HCT116 (cell line): ENCODE data around the gene STAMBPL1. TPM values are rescaled to one million over a fixed set of nuclear protein-coding genes. Genes with fewer than 3 reads are reported as not detected.

Source experiments
- ATAC-seq: fragments of 200-7000 bp; cut with Tn5 transposase; 2 replicates; pipeline ENCODE4 v1.9.1; 2020; ENCODE audit warnings: mild to moderate bottlenecking, moderate library complexity
- BruUV-seq: library from RNA; stranded (reverse); fragments of 400-500 nt; replicated peaks from 2 replicates; lab custom pipeline; 2021; lab: Mats Ljungman, UMichigan
- CTCF ChIA-PET: fragments of 300-600 bp; sonication (Branson Sonifier 250); formaldehyde crosslinking; loops from one replicate; lab custom pipeline; 2021; ENCODE audit warnings: antibody characterized with exemption; lab: Charles Lee
- POLR2A ChIA-PET: fragments of 300-600, 350-600 bp; sonication (Branson Sonifier 250); formaldehyde crosslinking; loops from one replicate; lab custom pipeline; 2021; ENCODE audit warnings: antibody characterized with exemption; lab: Charles Lee
- RAD21 ChIA-PET, 2 experiments: fragments of 300-600 bp; sonication (Branson Sonifier 250); formaldehyde crosslinking; loops; one replicate each; lab custom pipeline; 2023; ENCODE audit warnings: low total read pairs in 2 of 2; ENCODE audit not compliant: uncharacterized antibody in 2 of 2, unreplicated experiment in 2 of 2, low non-redundant PET in 1 of 2; lab: Charles Lee
- DNase-seq: peaks from one replicate; pipeline ENCODE4 v3.0.0-alpha.2; 2010; ENCODE audit warnings: low read depth, low spot score
- H2AFZ ChIP-seq: fragments of 200-600 bp; shearing (Covaris generic), sonication (generic); 2 replicates; pipeline ENCODE4 v1.6.1; 2017; ENCODE audit warnings: low read depth, mixed run types, mixed read lengths, antibody characterized with exemption, low read length; ENCODE audit not compliant: poor library complexity, severe bottlenecking
- H3K27ac ChIP-seq: 2 replicates; pipeline ENCODE4 v1.5.1; 2012; ENCODE audit warnings: low read depth, low read length
- H3K27me3 ChIP-seq: fragments of 200-600 bp; sonication (generic); 2 replicates; pipeline ENCODE4 v1.6.1; 2016; ENCODE audit warnings: mixed run types, low read length, mixed read lengths; ENCODE audit not compliant: insufficient read depth
- H3K36me3 ChIP-seq, 2 experiments: fragments of 200-500 bp in 1 of 2; fragments of 200-600 bp in 1 of 2; sonication (Bioruptor generic) in 1 of 2; sonication (generic) in 1 of 2; 2 replicates each; pipeline versions ENCODE4 v1.5.1 to v1.6.1; 2014 to 2016; ENCODE audit warnings: low read length in 2 of 2, inconsistent platforms in 1 of 2, mixed read lengths in 1 of 2, mixed run types in 1 of 2; ENCODE audit not compliant: insufficient read depth in 2 of 2, control insufficient read depth in 1 of 2
- H3K4me1 ChIP-seq, 2 experiments: fragments of 200-600 bp in 1 of 2; sonication (generic) in 1 of 2; 2 replicates each; pipeline versions ENCODE4 v1.5.1 to v1.6.1; 2012 to 2017; ENCODE audit warnings: low read length in 2 of 2, inconsistent platforms in 1 of 2, mild to moderate bottlenecking in 1 of 2, mixed read lengths in 1 of 2, mixed run types in 1 of 2, moderate library complexity in 1 of 2; ENCODE audit not compliant: insufficient read depth in 2 of 2, control insufficient read depth in 1 of 2
- H3K4me2 ChIP-seq: fragments of 200-600 bp; sonication (generic); 2 replicates; pipeline ENCODE4 v1.6.1; 2017; ENCODE audit warnings: mixed run types, low read length, mixed read lengths
- H3K4me3 ChIP-seq, 2 experiments: fragments of 200-600 bp in 1 of 2; sonication (generic) in 1 of 2; replicated peaks in 1 of 2; 2 replicates each; pipeline ENCODE4 v1.5.1; 2011 to 2016; ENCODE audit warnings: low read length in 2 of 2, control low read depth in 1 of 2, low read depth in 1 of 2, mild to moderate bottlenecking in 1 of 2, mixed read lengths in 1 of 2, mixed run types in 1 of 2
- H3K79me2 ChIP-seq: fragments of 200-600 bp; sonication (generic); 2 replicates; pipeline ENCODE4 v1.6.1; 2017; ENCODE audit warnings: mild to moderate bottlenecking, mixed run types, low read length, moderate library complexity, mixed read lengths; ENCODE audit not compliant: insufficient read depth
- H3K9ac ChIP-seq: fragments of 200-600 bp; sonication (generic); 2 replicates; pipeline ENCODE4 v1.6.1; 2016; ENCODE audit warnings: low read length, mixed read lengths
- H3K9me2 ChIP-seq: fragments of 200-600 bp; sonication (generic), shearing (Covaris generic); 2 replicates; pipeline ENCODE4 v1.6.1; 2017; ENCODE audit warnings: mixed run types, mild to moderate bottlenecking, moderate library complexity; ENCODE audit not compliant: insufficient read depth
- H3K9me3 ChIP-seq, 2 experiments: fragments of 200-500 bp in 1 of 2; fragments of 200-600 bp in 1 of 2; sonication (Bioruptor generic) in 1 of 2; sonication (generic) in 1 of 2; 2 replicates each; pipeline ENCODE4 v1.6.1; 2014 to 2017; ENCODE audit warnings: low read length in 2 of 2, mixed read lengths in 2 of 2, inconsistent platforms in 1 of 2, low read depth in 1 of 2, mild to moderate bottlenecking in 1 of 2, mixed run types in 1 of 2, moderate library complexity in 1 of 2; ENCODE audit not compliant: control insufficient read depth in 1 of 2, insufficient read depth in 1 of 2
- H4K20me1 ChIP-seq: fragments of 200-600 bp; sonication (generic), shearing (Covaris generic); 2 replicates; pipeline ENCODE4 v1.6.1; 2017; ENCODE audit warnings: mixed run types, mild to moderate bottlenecking, moderate library complexity; ENCODE audit not compliant: insufficient read depth
- ELF1 ChIP-seq: IDR thresholded peaks from 2 replicates; pipeline ENCODE4 v1.6.1; 2012; ENCODE audit warnings: low read depth, borderline replicate concordance
- EZH2 ChIP-seq: fragments of 200-600 bp; sonication (generic); IDR thresholded peaks from 2 replicates; pipeline ENCODE4 v1.6.1; 2017; ENCODE audit warnings: antibody characterized with exemption, mixed run types
- POLR2A ChIP-seq: IDR thresholded peaks from 2 replicates; pipeline ENCODE4 v1.7.0; 2011; ENCODE audit warnings: borderline replicate concordance; ENCODE audit not compliant: insufficient read depth, insufficient read length; ENCODE audit errors: extremely low read depth
- SIN3A ChIP-seq: IDR thresholded peaks from 2 replicates; pipeline ENCODE4 v1.6.1; 2012; ENCODE audit warnings: low read depth
- ZNF274 ChIP-seq: fragments of 200-500 bp; sonication (Bioruptor generic); IDR thresholded peaks from 2 replicates; pipeline ENCODE4 v1.6.1; 2014; ENCODE audit warnings: mild to moderate bottlenecking, low read depth, low read length, inconsistent platforms
- intact Hi-C: fragments of 100-400 bp; cut with micrococcal nuclease; formaldehyde crosslinking; loops from 2 replicates; pipeline ENCODE4 v1.10.0; 2022
- total RNA-seq: library from RNA; stranded (reverse); gene quantifications from one replicate; pipeline ENCODE4 v1.2.1, GENCODE V29; 2021; ENCODE audit not compliant: unreplicated experiment
- TF ChIP-seq, protein P1 (sequence below): IDR thresholded peaks from 2 replicates; pipeline ENCODE4 v1.6.1; 2012; ENCODE audit warnings: low read depth

The STAMBPL1 gene
- total RNA-seq, 1 experiment from 2014 or later = 11.0 TPM

DNA sequence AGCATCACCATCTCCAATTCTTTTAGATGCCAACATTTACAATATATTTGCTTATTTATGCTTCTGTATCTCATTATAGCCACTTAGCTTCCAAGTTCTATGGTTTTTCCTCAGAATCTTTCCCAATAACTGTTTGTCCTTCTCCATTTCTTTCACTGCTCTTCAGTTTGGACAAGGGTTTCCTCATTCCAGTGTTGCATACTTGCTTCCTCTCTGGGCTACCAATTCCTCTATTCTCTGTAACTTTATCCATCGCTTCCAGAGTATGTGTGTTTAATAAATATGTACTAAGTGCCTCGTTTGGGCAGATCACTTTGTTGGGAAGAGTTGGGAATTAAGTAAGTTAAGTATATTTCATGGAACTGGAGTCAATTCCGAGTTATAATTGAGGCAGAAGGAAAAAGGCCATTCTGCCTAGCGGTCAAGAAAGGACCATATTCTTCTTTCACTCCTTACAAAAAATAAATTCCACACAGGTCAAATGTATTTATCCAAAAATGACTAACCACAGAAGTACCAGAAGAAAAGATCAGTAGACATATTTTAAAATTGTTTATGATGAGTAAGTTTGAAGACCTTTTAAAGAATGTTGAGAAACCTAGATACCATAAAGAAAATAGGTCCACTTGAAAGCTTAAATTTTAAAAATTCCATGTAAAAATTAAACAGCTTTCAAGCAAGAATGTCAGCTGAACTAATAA, 10.8 kb downstream of the STAMBPL1 start:
- H3K79me2 ChIP-seq = peaks cover 10% of the 10 kb centered on the region
- peaks cover 10 to 53% of the 10 kb centered on the region in 2 experiments; a peak in 3 of 4 replicates for H3K4me1 ChIP-seq
- ATAC-seq = no peak
- H3K4me2 ChIP-seq = no peak overlapping the region
- CTCF ChIA-PET = no interaction called here
- no peaks in the 10 kb centered on the region for H3K9me2 ChIP-seq
- no peak overlapping the region for H3K9ac ChIP-seq
- H4K20me1 ChIP-seq = no peaks in the 10 kb centered on the region
- H3K9me3 ChIP-seq = no peaks in the 10 kb centered on the region
- H2AFZ ChIP-seq = no peak overlapping the region
- H3K27ac ChIP-seq = no peak overlapping the region
- no peaks in the 10 kb centered on the region for H3K36me3 ChIP-seq
- RAD21 ChIA-PET = no interaction called here
- TF ChIP-seq ELF1 (no peak), SIN3A (no peak), POLR2A (no peak), EZH2 (no peak), ZNF274 (no peak)
- TF ChIP-seq, protein P1, sequence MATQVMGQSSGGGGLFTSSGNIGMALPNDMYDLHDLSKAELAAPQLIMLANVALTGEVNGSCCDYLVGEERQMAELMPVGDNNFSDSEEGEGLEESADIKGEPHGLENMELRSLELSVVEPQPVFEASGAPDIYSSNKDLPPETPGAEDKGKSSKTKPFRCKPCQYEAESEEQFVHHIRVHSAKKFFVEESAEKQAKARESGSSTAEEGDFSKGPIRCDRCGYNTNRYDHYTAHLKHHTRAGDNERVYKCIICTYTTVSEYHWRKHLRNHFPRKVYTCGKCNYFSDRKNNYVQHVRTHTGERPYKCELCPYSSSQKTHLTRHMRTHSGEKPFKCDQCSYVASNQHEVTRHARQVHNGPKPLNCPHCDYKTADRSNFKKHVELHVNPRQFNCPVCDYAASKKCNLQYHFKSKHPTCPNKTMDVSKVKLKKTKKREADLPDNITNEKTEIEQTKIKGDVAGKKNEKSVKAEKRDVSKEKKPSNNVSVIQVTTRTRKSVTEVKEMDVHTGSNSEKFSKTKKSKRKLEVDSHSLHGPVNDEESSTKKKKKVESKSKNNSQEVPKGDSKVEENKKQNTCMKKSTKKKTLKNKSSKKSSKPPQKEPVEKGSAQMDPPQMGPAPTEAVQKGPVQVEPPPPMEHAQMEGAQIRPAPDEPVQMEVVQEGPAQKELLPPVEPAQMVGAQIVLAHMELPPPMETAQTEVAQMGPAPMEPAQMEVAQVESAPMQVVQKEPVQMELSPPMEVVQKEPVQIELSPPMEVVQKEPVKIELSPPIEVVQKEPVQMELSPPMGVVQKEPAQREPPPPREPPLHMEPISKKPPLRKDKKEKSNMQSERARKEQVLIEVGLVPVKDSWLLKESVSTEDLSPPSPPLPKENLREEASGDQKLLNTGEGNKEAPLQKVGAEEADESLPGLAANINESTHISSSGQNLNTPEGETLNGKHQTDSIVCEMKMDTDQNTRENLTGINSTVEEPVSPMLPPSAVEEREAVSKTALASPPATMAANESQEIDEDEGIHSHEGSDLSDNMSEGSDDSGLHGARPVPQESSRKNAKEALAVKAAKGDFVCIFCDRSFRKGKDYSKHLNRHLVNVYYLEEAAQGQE = no peak
- BruUV-seq = no TSS peak
- POLR2A ChIA-PET = no interaction called here
- DNase-seq = no peak
- H3K4me3 ChIP-seq = no peak overlapping the region
- intact Hi-C loops = no loop called here
- no peaks in the 10 kb centered on the region for H3K27me3 ChIP-seq
